ENCODE data around the gene RNF151. TPM values are rescaled to one million over a fixed set of nuclear protein-coding genes. Genes with fewer than 3 reads are reported as not detected.

Gene RNF151
- total and polyA plus RNA-seq, 10 donors: 0.16 to 0.26 (median 0.17) TPM; not detected in 7

DNA sequence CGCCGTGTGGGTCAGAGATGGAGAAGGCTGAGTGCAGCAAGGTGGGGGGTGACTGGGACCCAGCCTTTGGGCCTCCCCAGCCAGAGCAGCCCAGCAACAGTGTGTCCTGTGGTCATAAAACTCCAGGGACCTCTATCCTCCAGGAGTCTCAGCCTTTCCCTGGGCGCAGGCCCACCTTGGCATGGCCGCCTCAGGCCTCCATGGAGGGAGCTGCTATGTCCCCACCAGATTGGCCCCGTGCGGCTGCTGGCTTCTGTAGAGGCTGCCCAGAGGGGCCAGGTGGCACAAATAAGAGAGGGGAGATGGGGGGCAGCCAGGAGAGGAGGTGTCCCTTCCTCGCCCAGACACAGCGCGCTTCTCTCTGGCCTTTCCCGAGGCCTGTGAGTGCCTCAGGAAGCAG, 20.5 kb downstream of the RNF151 start:
- intact Hi-C loops (cut with DNase I; ENCODE audit: low total_unique reads): no loop called here

DNA sequence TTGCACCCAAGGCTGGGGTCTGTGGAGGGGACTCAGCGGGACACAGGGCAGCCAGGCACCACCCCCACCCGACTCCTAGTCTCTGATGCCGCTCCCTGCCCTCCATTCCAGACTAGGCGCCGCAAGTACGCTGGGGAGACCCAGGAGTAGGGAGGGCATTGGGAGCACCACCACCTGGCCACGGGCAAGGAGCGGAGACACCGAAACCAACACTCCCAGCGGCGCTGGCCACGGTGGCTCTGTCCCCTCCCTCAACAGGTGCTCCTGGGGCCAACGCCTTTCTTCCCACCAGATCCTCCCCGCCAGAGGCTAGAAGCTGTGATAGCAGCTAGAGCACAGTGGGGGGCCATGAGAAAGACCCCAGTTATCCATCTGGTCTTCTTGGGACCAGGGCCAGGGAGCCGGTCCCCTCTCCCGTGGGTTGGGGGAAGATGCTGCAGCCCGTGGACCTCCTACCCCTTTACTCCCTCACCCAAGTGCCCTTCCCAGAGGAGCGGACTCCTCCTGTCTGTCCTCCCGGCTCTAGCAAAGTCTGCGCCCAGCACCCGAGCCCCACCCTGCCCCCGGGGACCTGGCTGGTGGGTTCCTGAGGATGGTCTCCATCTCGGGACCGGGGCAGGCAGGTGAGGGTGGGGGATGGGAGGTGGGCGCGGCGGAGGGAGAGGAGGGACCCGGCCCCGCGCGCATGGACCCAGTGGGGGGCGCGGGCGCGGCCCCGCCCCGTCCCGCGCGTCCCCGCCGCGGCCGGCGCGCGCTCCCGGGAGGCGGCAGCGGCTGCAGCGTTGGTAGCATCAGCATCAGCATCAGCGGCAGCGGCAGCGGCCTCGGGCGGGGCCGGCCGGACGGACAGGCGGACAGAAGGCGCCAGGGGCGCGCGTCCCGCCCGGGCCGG, 22.8 kb downstream of the RNF151 start, which contains the start of gene SYNGR3:
SYNGR3 (plus strand) TSS at position 762 of the 892 bp plus-strand sequence. CDS start 133 bp downstream, outside the sequence.
- H3K9me3 ChIP-seq: peaks cover 0 to 5% (median 0%) of the 10 kb centered on the region in 8 donors
- peaks cover 0 to 23% (median 15%) of the 10 kb centered on the region in 6 donors for H3K36me3 ChIP-seq
- WGBS, 5 donors: 9 to 16% (median 14%) methylated on average over 32 to 67 of the region's 67 CpGs
- intact Hi-C loops (cut with DNase I; ENCODE audit: low total_unique reads): no loop called here
- peak within 1 kb of the TSS in 6 of 8 donors; percentile 27 to 93 (median 86) for H3K27ac ChIP-seq
- DNase-seq: no peak
- peak within 1 kb of the TSS; percentile 16 to 72 (median 35) for H3K4me3 ChIP-seq
- TF ChIP-seq POLR2A (IDR thresholded peaks at IDR 0.05) (no peak), POLR2AphosphoS5 (IDR thresholded peaks at IDR 0.05) (peak in 1 of 3 donors; percentile 31)
- peaks cover 0 to 39% (median 23%) of the 10 kb centered on the region in 7 donors for H3K27me3 ChIP-seq (replicated peaks in 1 of 7)
- peaks cover 21 to 61% (median 44%) of the 10 kb centered on the region in 6 donors for H3K4me1 ChIP-seq

More for the DNA sequence above, 20.5 kb downstream of the RNF151 start:
- TF ChIP-seq CTCF (IDR thresholded peaks at IDR 0.05 in 8 of 11, conservative IDR thresholded peaks at IDR 0.05 in 3 of 11): no peak
- TF ChIP-seq POLR2AphosphoS5 (IDR thresholded peaks at IDR 0.05): peak in 1 of 3 donors; percentile 18
- Histone ChIP-seq H3K4me3 (no peak overlapping the region), H3K9me3 (no peaks in the 10 kb centered on the region), H3K27ac (no peak overlapping the region), H3K36me3 (peaks cover 0 to 23% (median 15%) of the 10 kb centered on the region in 6 donors), H3K27me3 (replicated peaks in 1 of 7) (peaks cover 0 to 55% (median 23%) of the 10 kb centered on the region in 7 donors), H3K4me1 (peaks cover 26 to 65% (median 50%) of the 10 kb centered on the region in 6 donors)
- WGBS, 5 donors: 84 to 94% (median 90%) methylated on average over 6 to 10 of the region's 10 CpGs
- no peak for DNase-seq

GRCh38 chr16:1990101-1990350, 23.4 kb downstream of the RNF151 start:
- Histone ChIP-seq H3K36me3 (peaks cover 0 to 23% (median 15%) of the 10 kb centered on the region in 6 donors), H3K27ac (peak overlapping the region in 4 of 8 donors; percentile 51 to 93 (median 88)), H3K27me3 (replicated peaks in 1 of 7) (peaks cover 0 to 39% (median 23%) of the 10 kb centered on the region in 7 donors), H3K9me3 (peaks cover 0 to 5% (median 0%) of the 10 kb centered on the region in 8 donors), H3K4me1 (peaks cover 16 to 55% (median 38%) of the 10 kb centered on the region in 6 donors), H3K4me3 (peak overlapping the region in 7 of 8 donors; percentile 13 to 72 (median 36))
- no peak for TF ChIP-seq CTCF (IDR thresholded peaks at IDR 0.05 in 8 of 11, conservative IDR thresholded peaks at IDR 0.05 in 3 of 11)
- TF ChIP-seq POLR2A (IDR thresholded peaks at IDR 0.05): no peak
- TF ChIP-seq POLR2AphosphoS5 (IDR thresholded peaks at IDR 0.05): no peak
- intact Hi-C loops (cut with DNase I; ENCODE audit: low total_unique reads): no loop called here
- DNase-seq: no peak
- 0 to 2% (median 0%) methylated on average over 1 to 24 of the region's 25 CpGs for WGBS, 5 donors

DNA sequence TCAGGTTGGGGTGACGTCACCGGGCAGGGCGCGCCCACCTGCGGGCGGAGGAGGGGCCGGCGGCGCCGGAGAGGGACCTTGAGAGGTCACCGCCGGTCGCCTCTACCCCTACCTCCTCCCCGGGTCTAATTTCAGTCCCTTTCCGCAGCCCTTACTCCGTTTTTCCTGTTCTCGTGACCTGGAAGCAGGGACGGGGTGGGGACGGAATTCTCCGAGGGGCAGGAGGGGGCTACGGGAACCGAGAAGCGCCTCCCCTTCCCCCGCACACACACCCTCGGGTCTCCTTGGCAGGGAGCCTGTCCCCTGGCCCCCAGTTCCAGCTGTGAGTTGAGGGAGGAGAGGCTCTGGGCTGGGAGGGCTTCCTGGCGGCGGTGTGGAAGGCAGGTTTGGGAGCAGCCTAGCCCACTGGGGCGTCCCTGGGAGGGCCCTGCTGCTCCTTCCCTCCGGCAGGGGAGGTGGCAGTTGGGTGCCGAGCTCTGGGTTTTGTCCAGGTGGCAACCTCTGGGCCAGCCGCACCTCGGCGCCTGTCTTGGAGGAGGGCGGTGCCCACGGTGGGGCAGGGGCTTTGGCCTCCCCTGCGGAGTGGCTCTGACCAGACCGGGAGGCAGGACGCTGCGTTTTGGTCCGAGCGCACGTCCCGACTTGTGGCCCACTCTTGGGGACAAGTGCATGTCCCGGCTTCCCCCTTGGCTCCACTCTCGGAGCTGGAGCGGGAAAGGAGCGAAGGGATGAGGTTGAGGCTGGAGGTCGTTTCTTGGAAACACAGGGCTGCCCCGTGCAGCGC, 23.9 kb downstream of the RNF151 start:
- WGBS, 5 donors: 1 to 4% (median 3%) methylated on average over 31 to 49 of the region's 50 CpGs
- peak overlapping the region in 7 of 8 donors; percentile 27 to 93 (median 84) for H3K27ac ChIP-seq
- DNase-seq: peak; percentile 90
- peak overlapping the region; percentile 16 to 72 (median 35) for H3K4me3 ChIP-seq
- TF ChIP-seq POLR2AphosphoS5 (IDR thresholded peaks at IDR 0.05): peak; percentile 31 to 61 (median 50)
- no peak for TF ChIP-seq POLR2A (IDR thresholded peaks at IDR 0.05)
- no peak for TF ChIP-seq CTCF (IDR thresholded peaks at IDR 0.05 in 8 of 11, conservative IDR thresholded peaks at IDR 0.05 in 3 of 11)
- H3K36me3 ChIP-seq: peaks cover 0 to 19% (median 14%) of the 10 kb centered on the region in 6 donors
- intact Hi-C loops (cut with DNase I; ENCODE audit: low total_unique reads): no loop called here
- H3K9me3 ChIP-seq: peaks cover 0 to 5% (median 0%) of the 10 kb centered on the region in 8 donors
- peaks cover 0 to 39% (median 23%) of the 10 kb centered on the region in 7 donors for H3K27me3 ChIP-seq (replicated peaks in 1 of 7)
- peaks cover 11 to 50% (median 33%) of the 10 kb centered on the region in 6 donors for H3K4me1 ChIP-seq

Measured in spleen (tissue), 11 donors.